Umbilical cord (tissue), 2 donors: ENCODE results near the gene NRARP. TPM values are rescaled to one million over a fixed set of nuclear protein-coding genes. Genes with fewer than 3 reads are reported as not detected.
A peak's percentile ranks its signal among the peaks of the same experiment; 100 is the strongest.
"Not testable (repeated sequence)": the region's sequence is repeated elsewhere in the genome, so short reads cannot be mapped to it uniquely, and the experiment has no call there.

ENCODE experiments used
- DNase-seq: peaks from one replicate; pipeline ENCODE4 v3.0.0-alpha.2; 2015; ENCODE audit warnings: low spot score
- total RNA-seq: library from RNA; depleted of rRNA; stranded (reverse); fragments of >200 nt; gene quantifications from one replicate; pipeline ENCODE4 v1.2.3, GENCODE V29; 2014; ENCODE audit warnings: low replicate concordance; ENCODE audit not compliant: insufficient read depth

Gene NRARP, protein sequence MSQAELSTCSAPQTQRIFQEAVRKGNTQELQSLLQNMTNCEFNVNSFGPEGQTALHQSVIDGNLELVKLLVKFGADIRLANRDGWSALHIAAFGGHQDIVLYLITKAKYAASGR
- total RNA-seq: 1.9 TPM

DNA sequence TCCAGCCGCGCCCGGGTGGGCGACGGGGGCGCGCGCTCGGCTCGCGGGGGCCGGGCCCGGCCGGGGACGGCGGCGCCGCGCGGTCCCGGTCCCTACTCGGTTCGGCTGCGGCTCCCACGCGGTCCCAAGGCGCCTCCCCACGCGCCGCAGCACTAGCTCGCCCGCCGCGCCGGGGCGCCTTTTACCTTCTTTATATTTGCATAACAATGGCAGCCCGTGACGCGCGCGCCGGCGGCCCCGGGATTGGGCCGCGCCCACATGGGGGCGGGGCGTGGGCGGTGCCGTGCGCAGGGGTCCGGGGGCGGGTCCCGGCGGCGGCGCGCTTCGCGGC is at the start of gene NRARP:
NRARP (minus strand) TSS at position 154 of the 331 bp plus-strand sequence. CDS start 343 bp downstream, outside the sequence.
- peak; percentile 63 for DNase-seq

DNA sequence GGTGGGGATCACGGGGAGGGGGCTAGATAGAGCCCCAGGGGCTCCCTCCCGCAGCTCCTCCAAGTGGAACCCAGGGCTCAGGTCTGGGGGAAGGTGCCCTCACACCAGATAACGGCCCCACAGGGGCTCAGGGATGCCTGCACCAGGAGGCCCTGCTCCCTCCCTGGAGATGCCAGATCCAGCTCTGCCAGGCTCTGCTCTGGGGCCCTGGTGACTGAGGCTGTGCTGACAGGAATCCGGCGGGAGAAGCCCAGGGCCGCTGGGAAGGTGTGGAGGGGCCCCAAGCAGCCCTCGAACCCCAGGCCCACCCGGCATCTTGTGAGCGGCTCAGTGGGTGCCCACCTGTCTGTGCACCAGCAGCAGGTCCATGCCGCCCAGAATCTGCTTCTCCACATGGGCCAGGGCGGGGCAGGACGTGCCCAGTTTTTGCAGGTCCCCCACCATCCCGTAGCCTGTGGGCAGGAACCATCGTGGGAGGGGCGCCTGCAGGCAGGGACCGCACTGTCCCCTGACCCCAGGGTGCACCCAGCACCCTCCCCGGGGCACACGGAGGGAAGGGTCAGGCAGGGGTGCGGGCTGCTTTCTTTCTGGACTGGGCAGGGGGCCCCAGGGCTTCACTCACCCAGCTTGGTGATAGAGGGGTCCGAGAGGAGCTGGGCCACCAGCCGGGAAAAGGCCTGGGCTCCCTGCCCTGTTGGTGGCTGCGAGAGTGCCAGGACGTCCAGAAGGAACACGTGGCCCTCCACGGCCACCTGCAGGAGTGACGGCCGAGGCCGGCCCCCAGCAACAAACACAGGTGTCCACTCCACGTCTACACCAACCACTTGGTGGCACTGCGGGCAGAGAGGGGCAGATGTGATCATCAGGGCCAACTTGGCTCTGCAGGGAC is 48.9 kb upstream of the NRARP start:
- DNase-seq: no peak

DNA sequence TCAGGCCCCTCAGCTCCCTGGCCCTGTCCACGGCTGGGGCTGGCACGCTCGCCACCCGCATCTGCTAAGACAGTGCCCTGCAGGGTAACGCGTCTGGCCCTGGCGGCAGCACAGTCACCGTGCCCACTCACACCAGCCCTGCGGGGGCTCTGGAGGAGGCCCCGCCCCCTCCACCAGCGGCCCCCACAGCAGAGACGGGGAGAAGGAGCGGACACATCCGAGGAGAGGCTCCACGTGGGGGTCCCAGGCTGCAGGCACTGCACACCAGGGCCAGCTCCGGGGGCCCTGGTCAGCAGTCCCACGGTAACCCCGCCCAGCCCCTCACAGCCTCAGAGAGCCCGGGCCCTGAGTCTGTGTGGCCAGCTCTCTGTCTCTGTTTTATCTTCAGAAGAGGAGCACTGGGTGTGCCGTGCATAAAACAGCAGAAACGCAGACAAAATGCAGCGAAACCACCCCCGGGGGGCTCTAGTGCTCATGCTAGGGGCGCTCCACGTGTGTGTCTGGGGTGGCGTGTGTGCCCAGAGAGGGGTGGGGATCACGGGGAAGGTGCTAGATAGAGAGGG is 47.5 kb upstream of the NRARP start:
- DNase-seq: no peak

DNA sequence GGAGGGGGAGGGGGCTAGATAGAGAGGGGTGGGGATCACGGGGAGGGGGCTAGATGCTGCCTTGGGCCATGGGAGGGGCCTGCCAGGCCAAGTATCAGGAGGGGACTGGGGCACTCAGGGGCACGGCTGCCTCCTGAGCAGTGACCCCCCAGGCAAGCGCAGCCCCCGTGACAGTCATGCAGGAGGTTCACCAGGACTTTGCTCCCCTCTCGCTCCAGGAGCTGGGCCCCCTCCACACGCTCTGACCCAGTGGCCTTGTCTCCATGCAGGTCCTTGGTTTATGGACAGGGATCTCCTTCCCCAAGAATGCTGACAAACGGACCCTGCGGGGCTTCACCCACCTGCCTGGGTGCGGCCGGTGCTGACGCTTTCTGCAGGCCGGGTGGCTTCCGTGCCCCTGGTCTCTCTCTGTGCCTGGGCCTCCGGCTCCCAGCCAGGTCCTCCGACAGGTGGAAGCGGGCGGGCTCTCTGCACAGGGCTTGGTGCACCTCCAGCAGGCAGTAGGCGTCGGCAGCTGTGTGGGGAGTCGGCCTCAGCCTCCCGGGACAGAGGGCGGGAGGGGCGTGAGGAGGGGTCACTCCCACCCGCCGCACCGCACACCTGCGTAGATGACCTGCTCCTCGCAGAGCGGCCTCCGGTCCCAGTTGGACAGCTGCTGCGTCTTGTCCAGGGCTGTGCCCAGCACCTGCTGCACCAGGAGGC is 46.8 kb upstream of the NRARP start:
- DNase-seq: no peak

DNA sequence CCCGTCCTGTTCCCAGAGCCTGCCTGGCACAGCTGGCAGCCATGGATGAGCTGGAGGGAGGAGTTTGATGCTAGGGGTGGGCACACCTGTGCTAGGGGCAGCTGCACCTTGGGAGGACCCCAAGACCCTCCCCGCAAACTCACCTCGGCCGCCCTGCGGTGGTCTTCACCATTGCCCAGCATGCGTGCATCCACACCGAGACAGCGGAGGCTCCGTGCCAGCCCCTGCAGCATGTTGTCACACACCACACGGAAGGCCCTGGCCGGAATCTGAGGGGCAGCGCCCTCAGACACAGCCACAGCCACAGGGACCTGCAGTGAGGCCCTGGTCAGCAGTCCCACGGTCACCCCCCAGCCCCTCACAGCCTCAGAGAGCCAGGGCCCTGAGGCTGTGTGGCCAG is 45.9 kb upstream of the NRARP start:
- DNase-seq: no peak

DNA sequence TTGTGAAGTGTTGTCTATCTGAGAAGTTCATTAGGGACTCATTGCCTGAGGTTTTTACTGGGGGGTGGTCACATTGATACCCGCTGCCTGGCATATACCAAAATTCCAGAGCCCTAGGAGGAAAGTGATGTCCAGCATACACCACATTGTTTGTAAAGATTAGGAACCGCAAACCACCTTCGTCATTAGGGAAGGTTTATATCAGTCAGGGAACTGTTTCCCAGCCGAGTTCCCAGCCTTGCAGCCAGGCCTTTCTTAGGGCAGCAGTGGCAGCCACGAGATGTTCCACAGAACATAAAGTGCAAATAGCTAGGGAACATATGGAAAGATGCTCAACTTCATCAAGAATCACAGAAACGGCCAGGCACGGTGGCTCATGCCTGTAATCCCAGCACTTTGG is 40.4 kb upstream of the NRARP start:
- DNase-seq: no peak

DNA sequence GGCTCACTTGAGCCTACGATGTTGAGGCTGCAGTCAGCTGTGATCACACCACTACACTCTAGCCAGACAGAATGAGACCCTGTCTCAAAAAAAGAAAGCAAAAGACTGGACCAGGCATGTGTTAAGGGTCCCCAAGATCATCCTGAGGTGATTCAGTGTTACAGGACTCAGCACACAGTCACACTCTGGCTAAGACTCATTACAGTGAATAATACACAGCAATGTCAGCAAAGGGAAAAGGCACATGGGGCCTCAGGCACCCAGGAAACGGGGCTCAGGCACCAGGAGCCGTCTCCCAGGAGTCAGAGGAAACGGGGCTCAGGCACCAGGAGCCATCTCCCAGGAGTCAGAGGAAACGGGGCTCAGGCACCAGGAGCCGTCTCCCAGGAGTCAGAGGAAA is 39.2 kb upstream of the NRARP start:
- DNase-seq: no peak

DNA sequence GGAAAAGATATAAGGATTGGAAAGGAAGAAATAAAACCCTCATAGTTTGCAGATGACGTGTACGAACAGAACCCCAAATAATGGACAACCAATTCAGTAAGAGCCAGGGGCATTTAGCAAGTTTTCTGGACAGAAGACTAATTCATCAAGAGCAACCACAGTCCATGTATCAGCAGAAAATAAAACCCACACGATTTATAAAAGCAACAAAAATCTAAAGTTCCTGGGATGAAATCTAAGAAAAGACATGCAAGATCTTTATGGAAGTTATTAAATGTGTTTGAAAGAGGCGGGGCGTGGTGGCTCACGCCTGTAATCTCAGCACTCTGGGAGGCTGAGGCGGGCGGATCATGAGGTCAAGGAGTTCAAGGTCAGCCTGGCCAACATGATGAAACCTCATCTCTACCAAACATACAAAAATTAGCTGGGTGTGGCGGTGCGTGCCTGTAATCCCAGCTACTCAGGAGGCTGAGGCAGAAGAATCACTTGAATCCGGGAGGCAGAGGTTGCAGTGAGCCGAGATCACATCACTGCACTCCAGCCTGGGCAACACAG is 37.9 kb upstream of the NRARP start:
- not testable (repeated sequence) for DNase-seq

DNA sequence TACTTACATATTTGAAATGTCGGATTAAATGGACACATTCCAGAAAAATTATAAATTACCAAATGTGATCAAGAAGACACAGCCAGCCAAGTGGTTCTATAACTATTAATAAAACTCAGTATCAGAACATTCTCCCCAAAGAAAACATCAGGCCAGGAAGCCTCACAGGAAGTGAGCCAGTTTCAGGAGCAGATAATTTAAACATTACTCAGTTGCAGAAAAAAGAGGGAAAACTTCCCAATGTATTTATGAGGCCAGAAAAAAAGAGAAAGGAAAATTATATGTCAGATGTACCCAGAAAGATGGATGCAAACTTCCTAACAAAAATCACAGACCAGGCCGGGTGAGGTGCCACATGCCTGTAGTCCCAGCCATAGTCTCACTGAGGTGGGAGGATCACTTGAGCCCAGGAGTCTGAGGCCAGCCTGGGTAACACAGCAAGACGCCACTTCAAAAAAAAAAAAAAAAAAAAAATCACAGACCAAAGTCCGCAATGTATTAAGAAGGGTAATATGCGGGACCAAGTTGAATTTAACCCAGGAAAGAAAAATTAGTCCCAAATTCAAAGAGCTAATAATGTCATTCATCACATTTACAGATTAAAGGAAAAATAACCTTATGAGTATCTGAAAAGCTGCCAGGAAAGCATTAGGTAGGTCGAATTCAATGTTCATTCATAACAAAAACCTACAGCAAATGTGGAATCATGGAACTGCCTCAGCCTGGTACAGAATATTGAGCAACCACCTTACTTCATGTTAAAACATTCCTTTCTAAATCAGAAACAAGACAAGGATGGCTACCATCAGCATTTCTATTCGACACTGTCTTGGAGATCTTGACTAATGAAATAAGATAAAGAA is 37.2 kb upstream of the NRARP start:
- no peak for DNase-seq

DNA sequence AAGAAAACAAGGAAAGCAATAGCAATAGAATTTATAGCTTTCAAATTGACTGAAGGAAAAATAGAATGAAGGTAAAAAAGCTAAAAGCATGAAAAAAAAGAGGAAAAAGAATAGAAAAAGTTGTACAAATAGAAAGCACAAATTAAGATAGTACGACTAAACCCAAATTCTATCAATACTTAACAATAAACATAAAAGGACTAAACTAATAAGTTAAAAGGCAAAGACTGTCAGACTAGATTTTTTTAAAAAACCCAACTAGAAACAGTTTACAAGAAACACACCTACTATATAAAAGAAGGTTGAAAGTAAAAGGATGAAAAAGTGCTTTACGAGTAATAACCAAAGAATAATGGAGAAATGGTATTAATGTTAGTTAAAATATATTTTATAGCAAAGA is 34.7 kb upstream of the NRARP start:
- no peak for DNase-seq

DNA sequence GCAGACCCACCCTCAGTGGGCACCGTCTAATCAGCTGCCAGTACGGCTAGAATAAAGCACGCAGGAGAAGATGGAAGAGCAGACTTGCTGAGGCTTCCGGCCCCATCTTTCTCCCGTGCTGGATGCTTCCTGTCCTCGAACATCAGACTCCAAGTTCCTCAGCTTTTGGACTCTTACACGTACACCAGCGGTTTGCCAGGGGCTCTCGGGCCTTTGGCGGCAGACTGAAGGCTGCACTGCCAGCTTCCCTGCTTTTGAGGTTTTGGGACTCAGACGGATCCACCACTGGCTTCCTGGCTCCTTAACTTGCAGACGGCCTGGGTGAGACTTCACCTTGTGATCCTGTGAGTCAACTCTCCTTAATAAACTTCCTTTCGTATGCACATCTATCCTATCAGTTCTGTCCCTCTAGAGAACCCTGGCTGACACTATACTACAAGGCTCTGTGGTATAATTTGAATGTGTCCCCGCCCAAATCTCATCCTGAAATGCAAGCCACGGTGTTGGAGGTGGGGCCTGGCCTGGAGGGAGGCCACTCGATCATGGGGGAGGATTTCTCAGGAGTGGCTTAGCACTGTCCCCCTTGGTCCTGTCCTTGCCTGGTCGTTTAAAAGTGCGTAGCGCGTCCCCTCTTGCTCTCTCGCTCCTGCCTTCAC is 31.1 kb upstream of the NRARP start:
- no peak for DNase-seq

DNA sequence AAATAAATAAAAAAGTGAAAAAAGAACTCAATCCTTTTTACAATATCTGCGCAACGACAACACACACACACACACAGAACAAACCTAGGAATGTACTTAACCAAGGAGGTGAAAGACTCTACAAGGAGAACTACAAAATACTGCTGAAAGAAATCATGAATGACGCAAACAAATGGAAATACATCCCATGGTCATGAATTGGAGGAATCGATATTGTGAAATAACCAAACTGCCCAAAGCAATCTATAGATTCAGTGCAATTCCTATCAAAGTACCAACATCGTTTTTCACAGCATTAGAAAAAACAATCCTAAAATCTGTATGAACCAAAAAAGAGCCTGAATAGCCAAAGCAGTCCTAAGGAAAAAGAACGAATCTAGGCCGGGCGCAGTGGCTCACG is 29.9 kb upstream of the NRARP start:
- no peak for DNase-seq

DNA sequence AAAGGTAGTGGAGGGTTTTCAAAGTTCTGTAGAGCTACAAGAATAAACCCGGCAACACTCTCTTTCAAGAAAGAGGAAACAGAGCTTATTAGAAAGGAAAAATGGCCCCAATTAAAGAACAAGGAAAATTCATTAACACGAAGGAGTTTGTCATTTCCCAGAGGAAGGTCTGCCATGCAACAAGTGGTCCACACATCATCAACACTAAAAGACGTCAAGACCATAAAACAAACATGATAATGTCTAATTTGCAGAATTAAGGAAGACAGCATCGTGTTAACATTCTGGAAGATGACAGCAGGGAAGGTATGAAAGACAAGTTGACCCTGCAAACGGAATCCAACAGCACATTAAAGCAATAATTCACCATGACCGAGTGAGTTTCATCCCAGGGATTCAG is 28.6 kb upstream of the NRARP start:
- DNase-seq: no peak

DNA sequence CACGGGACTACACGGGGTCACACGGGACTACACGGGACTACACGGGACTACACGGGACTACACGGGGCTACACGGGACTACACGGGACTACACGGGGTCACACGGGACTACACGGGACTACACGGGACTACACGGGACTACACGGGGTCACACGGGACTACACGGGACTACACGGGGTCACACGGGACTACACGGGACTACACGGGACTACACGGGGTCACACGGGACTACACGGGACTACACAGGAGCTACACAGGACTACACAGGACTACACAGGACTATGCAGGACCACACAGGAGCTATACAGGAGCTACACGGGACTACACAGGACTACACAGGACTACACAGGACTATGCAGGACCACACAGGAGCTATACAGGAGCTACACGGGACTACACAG is 27.5 kb upstream of the NRARP start:
- not testable (repeated sequence) for DNase-seq

DNA sequence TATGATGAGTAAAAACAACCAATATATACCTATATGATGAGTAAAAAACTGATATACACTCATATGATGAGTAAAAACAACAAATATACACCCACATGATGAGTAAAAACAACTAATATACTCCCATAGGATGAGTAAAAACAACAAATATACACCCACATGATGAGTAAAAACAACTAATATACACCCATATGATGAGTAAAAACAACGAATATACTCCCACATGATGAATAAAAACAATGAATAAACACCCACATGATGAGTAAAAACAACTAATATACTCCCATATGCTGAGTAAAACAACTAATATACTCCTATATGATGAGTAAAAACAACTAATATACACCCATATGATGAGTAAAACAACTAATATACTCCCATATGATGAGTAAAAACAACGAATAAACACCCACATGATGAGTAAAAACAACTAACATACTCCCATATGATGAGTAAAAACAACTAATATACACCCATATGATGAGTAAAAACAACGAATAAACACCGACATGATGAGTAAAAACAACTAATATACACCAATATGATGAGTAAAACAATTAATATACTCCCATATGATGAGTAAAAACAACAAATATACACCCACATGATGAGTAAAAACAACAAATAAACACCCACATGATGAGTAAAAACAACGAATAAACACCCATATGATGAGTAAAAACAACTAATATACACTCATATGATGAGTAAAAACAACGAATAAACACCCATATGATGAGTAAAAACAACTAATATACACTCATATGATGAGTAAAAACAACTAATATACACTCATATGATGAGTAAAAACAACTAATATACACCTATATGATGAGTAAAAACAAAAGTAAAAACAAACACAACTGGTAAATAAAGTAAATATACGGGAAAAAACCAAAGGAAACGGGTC is 25.8 kb upstream of the NRARP start:
- DNase-seq: not testable (repeated sequence)

DNA sequence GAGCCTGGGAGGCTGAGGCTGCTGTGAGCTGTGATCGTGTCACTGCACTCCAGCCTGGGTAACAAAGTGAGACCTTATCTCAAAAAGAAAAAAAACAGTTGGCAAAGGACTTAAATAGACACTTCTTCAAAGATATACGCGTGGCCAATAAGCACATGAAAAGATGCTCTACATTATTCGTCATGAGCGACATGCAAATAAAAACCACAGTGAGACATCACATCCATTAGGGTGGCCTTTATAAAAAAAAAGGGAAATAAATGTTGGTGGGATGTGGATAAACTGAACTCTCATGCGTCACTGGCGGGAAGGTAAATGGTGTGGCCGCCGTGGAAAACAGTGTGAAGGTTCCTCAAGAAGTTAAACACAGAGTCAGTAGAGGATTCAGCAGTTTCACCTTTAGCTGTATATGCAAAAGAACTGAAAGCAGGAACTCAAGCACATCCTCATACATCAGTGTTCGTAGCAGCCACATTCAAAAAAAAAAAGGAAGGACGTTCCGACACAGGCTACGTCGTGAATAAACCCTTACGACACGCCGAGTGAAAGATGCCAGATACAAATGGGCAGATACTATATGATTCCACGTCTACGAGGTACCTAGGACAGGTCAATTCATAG is 24.5 kb upstream of the NRARP start:
- DNase-seq: no peak

DNA sequence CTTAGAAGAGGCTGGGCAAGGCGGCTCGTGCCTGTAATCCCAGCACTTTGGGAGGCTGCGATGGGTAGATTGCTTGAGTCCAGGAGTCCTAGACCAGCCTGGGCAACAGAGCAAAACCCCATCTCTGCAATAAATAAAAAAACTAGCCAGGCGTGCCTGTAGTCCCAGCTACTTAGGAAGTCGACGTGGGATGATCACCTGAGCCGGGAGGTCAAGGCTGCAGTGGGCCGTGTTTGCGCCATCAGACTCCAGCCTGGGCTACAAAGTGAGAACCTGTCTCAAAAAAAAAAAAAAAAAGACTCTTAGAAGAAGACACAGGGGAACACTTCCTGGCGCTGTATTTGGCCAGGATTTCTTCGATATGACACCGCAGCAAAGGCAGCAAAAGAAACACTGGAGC is 23.7 kb upstream of the NRARP start:
- DNase-seq: no peak

DNA sequence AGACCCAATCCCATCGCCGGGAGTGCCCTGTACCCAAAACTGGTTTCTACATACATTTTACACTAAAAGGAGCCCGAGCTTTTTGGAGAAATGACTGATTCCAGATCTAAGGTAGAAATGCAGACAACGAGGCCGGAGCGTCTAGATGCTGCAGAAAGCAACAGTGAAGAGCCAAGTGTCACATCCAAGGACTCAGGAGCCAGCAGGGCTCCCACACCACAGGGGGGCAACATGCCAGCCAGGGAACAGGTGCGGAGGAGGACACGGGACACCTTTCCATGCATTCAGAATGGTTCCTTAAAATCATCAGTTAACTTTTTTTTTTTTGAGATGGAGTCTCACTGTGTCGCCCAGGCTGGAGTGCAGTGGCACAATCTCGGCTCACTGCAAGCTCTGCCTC is 23.1 kb upstream of the NRARP start:
- DNase-seq: no peak
